Choroid plexus epithelial cell (primary cell): Measurements from ENCODE around the gene HOMER3.

ENCODE experiments used
- DNase-seq: peaks from one replicate; pipeline ENCODE4 v3.0.0-alpha.2; 2010; ENCODE audit warnings: low read depth
- H3K4me3 ChIP-seq: 2 replicates; pipeline ENCODE4 v1.5.1; 2011; ENCODE audit warnings: low read depth, mild to moderate bottlenecking, control low read depth, low read length, moderate library complexity
- TF ChIP-seq, protein P1 (sequence below): conservative IDR thresholded peaks from 2 replicates; pipeline ENCODE4 v1.5.1; 2011; ENCODE audit warnings: low read depth, mild to moderate bottlenecking, control low read depth, inconsistent platforms, low read length, moderate library complexity

HOMER3 gene

GRCh38 chr19:18946918-18947317 is 5.9 kb upstream of the HOMER3 start:
- H3K4me3 ChIP-seq = no peak overlapping the region
- TF ChIP-seq, protein P1, sequence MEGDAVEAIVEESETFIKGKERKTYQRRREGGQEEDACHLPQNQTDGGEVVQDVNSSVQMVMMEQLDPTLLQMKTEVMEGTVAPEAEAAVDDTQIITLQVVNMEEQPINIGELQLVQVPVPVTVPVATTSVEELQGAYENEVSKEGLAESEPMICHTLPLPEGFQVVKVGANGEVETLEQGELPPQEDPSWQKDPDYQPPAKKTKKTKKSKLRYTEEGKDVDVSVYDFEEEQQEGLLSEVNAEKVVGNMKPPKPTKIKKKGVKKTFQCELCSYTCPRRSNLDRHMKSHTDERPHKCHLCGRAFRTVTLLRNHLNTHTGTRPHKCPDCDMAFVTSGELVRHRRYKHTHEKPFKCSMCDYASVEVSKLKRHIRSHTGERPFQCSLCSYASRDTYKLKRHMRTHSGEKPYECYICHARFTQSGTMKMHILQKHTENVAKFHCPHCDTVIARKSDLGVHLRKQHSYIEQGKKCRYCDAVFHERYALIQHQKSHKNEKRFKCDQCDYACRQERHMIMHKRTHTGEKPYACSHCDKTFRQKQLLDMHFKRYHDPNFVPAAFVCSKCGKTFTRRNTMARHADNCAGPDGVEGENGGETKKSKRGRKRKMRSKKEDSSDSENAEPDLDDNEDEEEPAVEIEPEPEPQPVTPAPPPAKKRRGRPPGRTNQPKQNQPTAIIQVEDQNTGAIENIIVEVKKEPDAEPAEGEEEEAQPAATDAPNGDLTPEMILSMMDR = no peak

DNA sequence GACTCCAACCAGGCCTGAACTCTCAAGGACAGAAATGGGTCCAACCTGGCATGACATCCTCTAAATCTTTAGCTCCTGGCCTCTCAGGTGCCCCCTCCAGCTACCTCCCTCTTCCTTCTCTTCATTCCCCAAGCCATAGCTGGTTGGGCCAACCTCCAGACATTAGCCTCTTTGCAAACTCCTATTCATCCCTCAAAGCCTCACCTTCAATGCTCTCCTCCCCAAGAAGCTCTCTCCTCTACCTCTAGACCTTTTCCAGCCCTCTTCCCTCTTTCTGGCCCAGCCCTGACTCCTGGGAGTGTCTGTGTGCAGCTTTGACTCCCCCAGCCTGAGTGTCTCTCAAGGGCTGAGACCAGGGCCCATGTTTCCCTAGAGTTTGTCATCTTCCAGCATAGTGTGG is 5.3 kb upstream of the HOMER3 start:
- H3K4me3 ChIP-seq = no peak overlapping the region
- no peak for DNase-seq
- TF ChIP-seq, protein P1 = no peak

More at GRCh38 chr19:18946918-18947317, 5.9 kb upstream of the HOMER3 start:
- DNase-seq = no peak

DNA sequence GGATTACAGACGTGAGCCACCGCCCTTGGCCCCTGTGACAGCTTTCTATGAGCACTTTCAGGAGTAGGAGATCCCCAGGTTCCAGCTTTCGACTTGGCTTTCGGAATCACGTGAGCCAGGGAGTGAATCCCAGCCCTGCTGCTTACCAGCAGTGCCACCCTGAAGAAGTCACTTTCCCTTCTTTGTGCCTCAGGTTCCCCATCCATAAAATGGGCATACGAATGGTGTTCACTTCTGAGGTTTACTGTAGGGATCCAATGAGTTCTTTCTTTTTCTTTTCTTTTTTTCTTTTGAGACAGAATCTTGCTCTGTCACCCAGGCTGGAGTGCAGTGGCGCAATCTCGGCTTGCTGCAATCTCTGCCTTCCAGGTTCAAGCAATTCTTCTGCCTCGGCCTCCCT is 4.3 kb upstream of the HOMER3 start:
- no peak overlapping the region for H3K4me3 ChIP-seq
- no peak for DNase-seq
- TF ChIP-seq, protein P1 = no peak

DNA sequence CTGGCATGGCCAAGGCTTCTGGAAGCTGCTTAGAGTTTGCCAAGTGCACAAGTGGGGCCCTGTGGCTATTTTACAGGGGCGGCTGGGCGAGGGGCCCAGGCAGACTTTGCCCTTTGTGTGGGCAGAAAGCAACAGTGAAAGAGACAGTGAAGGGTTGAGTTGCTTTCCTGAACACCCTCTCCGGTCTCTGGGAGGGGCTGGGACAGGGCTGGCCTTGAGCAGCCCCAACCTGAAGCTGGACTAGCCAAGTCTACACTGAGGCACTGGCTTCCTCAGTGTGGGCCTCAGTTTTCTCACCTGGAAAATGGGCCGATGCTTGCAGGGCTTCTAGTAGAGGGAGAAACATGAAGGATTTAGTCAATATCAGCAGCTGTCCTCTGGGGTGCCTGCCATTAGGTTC is 2.4 kb upstream of the HOMER3 start:
- H3K4me3 ChIP-seq = no peak overlapping the region
- TF ChIP-seq, protein P1 = no peak
- no peak for DNase-seq

- DNase-seq = no peak
- no peak overlapping the region for H3K4me3 ChIP-seq
- TF ChIP-seq, protein P1 = no peak
Measured at GRCh38 chr19:18942692-18943091, 1.7 kb upstream of the HOMER3 start.

DNA sequence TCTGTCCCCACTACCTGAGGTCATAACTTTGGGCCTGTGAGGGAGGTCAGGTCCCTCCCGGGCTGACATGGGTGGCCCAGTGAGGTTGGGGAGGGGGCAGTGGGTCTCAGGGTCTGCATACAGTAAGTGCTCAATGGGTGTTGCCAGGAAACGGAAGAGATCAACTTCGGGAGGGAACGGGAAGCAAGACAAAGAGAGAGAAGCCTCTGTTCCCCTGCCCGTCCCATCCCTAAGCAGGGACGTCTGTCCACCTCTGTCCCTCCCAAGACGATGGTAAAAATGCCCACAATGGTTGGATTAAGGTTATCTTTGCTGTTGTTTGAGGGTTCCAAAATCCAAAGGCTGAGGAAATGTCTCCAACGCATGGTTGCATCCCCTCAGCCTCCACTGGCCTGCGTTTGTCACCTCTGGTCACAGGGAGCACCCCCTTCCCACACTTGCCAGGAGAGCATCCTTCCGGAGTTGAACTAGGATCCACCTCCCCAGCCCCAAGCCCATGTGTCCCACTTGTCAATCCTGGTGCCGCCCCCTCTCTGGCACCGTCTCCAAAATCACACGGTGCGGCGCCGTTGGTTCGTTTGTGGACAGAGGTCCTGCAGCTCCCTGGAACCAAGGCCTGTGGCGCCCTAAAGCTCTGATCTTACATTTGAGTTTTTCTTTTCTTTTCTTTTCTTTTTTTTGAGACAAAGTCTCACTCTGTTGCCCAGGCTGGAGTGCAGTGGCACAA is 774 bp upstream of the HOMER3 start:
- peak overlapping the region; percentile 33 for H3K4me3 ChIP-seq
- DNase-seq = peak; percentile 17
- TF ChIP-seq, protein P1 = no peak

DNA sequence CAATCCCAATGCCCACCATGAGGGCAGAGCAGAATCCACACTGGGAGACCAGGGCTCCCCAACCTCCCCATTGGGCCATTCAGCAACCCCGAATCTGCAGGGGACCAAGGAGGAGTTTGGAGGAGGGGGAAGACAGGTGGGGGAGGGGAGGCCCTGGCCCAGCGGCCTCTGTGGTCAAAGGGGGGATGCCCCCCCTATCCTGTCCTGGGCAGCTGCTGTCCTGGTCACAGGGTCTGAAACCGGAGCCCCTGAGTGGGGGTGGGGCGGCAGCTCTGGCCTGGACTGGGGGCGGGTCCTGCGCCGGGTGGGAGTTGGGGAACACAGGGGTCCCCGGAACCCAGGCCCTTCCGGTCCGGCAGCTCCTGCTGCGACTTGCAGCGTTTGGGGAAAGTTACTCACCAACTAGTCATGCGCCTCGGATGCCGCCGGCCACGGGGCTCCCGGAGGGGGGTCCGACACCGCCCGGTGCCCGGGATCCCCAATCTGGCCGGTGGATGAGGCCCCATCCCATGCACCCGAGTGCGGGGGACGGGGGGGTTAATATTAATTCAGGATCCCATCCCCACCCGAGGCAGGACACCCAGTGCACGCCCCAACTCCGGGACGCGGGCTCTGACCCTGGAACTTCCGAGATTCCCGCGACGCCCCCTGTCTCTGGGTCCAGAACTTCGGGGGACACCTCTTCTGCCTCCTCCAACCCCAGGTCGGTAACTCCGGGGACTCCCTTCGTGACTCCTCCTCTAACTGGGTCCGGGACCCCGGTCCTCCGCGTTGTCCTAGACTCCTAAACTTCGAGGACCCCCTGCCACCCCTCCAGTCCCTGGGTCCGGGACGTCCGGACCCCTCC is 872 bp downstream of the HOMER3 start:
- peak; percentile 66 for DNase-seq
- TF ChIP-seq, protein P1 = no peak

More for the DNA sequence above, 872 bp downstream of the HOMER3 start:
- peak overlapping the region; percentile 77 for H3K4me3 ChIP-seq
